Erythroblast (primary cell): ENCODE data around the gene SRSF5.

Source experiments
- GATA1 ChIP-seq: IDR thresholded peaks from 2 replicates; pipeline ENCODE4 v1.6.1; 2011; ENCODE audit warnings: low read depth, mild to moderate bottlenecking, control low read depth, low read length, moderate library complexity
- POLR2A ChIP-seq: IDR thresholded peaks from 2 replicates; pipeline ENCODE4 v1.6.1; 2011; ENCODE audit warnings: mild to moderate bottlenecking, low read length

DNA sequence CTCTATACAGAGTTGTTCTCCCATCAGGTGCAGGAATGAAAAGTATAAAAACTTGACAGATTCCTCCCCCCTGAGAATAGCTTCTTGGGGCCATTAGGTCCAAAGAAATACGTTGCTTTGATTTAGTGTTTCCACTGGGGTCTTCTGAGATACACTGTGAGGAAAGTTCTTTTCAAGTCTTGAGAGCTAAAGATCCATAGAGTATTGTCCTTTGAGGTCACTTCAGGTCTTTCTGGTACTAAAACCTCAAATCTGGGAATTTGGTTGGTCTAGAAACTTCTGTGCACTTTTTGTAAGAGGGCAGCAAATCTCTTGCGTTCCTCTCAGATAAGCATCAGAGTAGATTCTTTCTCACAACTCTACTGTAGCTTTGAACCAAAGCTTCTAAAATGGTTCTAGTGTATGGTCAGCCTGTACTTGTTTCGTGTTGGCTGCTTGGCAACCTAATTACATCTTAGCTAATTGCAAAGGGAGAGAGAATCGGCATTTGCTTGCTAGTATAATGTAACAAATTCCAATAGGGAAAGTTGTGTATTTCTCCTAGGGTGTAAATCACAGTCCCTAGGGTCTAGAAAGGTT lies 10.0 kb downstream of the SRSF5 start:
- TF ChIP-seq POLR2A (no peak), GATA1 (no peak)
